Duodenal mucosa (tissue), 2 donors: ENCODE measurements around the gene SEL1L3.

Source experiments
- H3K27ac ChIP-seq: one replicate; pipeline ENCODE4 v1.7.0; 2013; ENCODE audit warnings: low read depth, low read length
- H3K27me3 ChIP-seq, 2 donors: one replicate each; pipeline ENCODE4 v1.7.0; 2013; ENCODE audit warnings: low read length in 2 of 2, control low read depth in 1 of 2; ENCODE audit not compliant: insufficient read depth in 2 of 2, control insufficient read depth in 1 of 2
- H3K36me3 ChIP-seq, 2 donors: one replicate each; pipeline ENCODE4 v1.7.0; 2013; ENCODE audit warnings: low read length in 2 of 2, control low read depth in 1 of 2; ENCODE audit not compliant: insufficient read depth in 2 of 2, control insufficient read depth in 1 of 2
- H3K4me1 ChIP-seq, 2 donors: one replicate each; pipeline ENCODE4 v1.7.0; 2013; ENCODE audit warnings: low read length in 2 of 2, control low read depth in 1 of 2; ENCODE audit not compliant: insufficient read depth in 2 of 2, control insufficient read depth in 1 of 2
- H3K4me3 ChIP-seq, 2 donors: one replicate each; pipeline ENCODE4 v1.7.0; 2013; ENCODE audit warnings: low read length in 2 of 2, low read depth in 1 of 2
- H3K9ac ChIP-seq, 2 donors: one replicate each; pipeline ENCODE4 v1.7.0; 2013; ENCODE audit warnings: low read length in 2 of 2, low read depth in 1 of 2
- H3K9me3 ChIP-seq, 2 donors: one replicate each; pipeline ENCODE4 v1.7.0; 2013; ENCODE audit warnings: low read length in 2 of 2, control low read depth in 1 of 2; ENCODE audit not compliant: control insufficient read depth in 1 of 2

The SEL1L3 gene

DNA sequence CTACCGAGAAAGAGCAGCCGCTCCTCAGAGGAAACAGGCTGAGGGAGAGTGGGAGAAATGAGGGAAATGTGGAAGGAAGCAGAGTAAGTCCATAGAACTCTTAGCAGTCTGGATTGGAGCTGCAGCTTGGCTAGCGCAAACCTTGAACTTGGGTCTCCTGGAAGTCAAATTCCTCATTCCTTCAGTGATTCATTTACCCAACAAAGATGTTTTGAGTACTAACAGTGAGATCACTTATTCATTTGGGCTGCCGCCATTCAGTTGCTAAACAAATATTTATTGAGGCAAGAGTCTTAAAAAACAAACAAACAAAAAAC, 51.5 kb downstream of the SEL1L3 start:
- Histone ChIP-seq H3K27ac (no peak overlapping the region), H3K36me3 (peaks cover 28 to 68% of the 10 kb centered on the region in 2 donors), H3K27me3 (no peaks in the 10 kb centered on the region), H3K4me1 (no peaks in the 10 kb centered on the region), H3K4me3 (no peak overlapping the region), H3K9me3 (no peaks in the 10 kb centered on the region), H3K9ac (no peak overlapping the region)

GRCh38 chr4:25810461-25811373, 52.1 kb downstream of the SEL1L3 start:
- Histone ChIP-seq H3K27me3 (no peaks in the 10 kb centered on the region), H3K4me3 (no peak overlapping the region), H3K9me3 (no peaks in the 10 kb centered on the region), H3K9ac (no peak overlapping the region), H3K4me1 (no peaks in the 10 kb centered on the region), H3K36me3 (peaks cover 30 to 66% of the 10 kb centered on the region in 2 donors), H3K27ac (no peak overlapping the region)

DNA sequence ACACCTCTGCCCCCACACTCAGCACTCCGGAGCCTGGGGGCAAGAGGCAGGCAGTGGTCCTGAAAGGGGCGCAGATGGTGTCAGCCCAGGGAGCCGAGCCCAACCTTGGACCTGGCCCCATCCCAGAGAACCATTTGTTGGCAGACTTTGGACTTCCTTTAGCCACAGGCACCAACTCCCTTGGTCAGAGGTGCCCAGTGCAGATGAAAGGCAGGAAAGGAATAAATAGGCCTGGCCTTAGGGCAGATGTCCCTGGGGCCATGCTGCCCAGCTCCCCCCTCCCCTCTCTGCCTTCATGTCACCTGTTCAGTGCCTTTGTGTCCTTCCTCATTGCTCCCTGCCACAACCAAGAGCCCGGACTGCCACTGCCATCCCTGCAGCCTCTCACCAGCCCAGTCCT, 52.8 kb downstream of the SEL1L3 start:
- Histone ChIP-seq H3K36me3 (peaks cover 30 to 69% of the 10 kb centered on the region in 2 donors), H3K4me3 (no peak overlapping the region), H3K27me3 (no peaks in the 10 kb centered on the region), H3K4me1 (no peaks in the 10 kb centered on the region), H3K9me3 (no peaks in the 10 kb centered on the region), H3K27ac (no peak overlapping the region), H3K9ac (no peak overlapping the region)

- no peaks in the 10 kb centered on the region for H3K4me1 ChIP-seq
- H3K9ac ChIP-seq, result no peak overlapping the region
- no peak overlapping the region for H3K4me3 ChIP-seq
- H3K27ac ChIP-seq, result no peak overlapping the region
- no peaks in the 10 kb centered on the region for H3K27me3 ChIP-seq
- H3K9me3 ChIP-seq, result no peaks in the 10 kb centered on the region
- H3K36me3 ChIP-seq, result peaks cover 44 to 77% of the 10 kb centered on the region in 2 donors
Observed at GRCh38 chr4:25807102-25807728, 55.6 kb downstream of the SEL1L3 start.

DNA sequence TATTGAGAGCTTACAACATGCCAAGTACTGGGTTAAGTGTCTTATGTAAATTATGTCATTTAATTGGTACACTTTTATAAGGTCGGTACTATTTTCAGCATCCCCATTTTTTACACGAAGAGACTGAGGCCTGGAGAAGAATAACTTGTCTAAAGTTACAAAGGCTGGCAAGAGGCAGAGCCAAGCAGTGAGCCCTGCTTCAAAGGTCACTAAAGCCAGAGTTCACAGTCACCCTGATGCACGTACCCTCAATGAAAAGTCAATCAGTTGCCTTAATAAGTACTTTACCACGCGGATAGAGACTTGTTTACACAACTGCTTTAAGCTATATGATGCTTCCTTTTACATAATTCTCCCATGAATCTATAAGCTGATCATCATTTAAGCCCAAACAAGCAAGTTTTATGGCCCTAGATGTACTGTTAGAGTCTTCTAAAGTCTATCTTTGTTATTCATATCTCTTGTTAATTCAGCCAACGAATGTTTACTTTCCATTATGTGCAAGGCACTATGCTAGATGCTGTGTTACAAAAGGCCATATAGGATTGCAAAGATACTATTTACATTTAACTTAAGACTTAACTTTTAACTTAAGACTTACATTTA, 57.4 kb downstream of the SEL1L3 start:
- Histone ChIP-seq H3K36me3 (peaks cover 35 to 75% of the 10 kb centered on the region in 2 donors), H3K9me3 (no peaks in the 10 kb centered on the region), H3K4me3 (no peak overlapping the region), H3K27ac (no peak overlapping the region), H3K27me3 (no peaks in the 10 kb centered on the region), H3K9ac (no peak overlapping the region), H3K4me1 (no peaks in the 10 kb centered on the region)

DNA sequence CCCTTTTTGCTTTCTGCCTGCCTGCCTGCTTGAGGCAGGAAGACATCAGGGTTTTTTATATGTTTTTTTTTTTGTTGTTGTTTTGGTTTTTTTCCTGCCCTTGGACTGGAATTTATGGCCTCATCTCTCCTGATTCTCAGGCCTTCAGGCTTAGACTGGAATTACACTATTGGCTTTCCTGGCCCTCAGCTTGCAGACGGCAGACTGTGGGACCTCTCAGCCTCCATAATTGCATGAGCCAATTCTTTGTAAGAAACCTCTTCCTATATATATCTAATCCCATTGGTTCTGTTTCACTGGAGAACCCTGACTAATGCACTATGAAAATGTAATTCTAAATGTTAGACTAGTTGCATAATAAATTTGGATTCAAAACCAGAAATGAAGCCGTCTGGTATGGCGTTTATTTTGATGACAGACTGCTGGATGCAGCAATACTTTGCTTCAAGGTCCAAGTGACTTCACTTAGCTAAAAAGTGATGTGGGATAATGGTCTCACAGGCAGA, 59.0 kb downstream of the SEL1L3 start:
- H3K4me3 ChIP-seq, result no peak overlapping the region
- no peaks in the 10 kb centered on the region for H3K27me3 ChIP-seq
- no peaks in the 10 kb centered on the region for H3K4me1 ChIP-seq
- H3K9ac ChIP-seq, result no peak overlapping the region
- peaks cover 44 to 77% of the 10 kb centered on the region in 2 donors for H3K36me3 ChIP-seq
- no peak overlapping the region for H3K27ac ChIP-seq
- H3K9me3 ChIP-seq, result no peaks in the 10 kb centered on the region

DNA sequence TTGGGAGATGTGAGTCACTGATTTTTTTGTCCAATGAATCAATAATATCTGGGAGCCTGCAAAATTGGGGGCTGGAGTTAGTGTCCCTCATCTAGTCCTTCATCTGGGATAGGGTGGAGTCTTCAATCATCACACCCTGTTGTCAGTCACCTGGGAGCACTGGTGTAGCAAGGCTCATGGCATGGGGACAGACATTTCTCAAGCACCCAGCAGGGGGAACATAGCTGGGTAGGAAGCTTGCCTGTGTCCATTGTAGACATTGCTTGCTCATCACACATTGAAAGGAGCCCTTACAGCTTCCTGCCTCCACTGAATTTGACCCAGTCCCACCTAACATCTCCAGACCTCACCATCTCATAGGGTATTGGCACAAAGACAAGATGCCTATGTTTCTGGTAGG, 61.2 kb downstream of the SEL1L3 start:
- Histone ChIP-seq H3K4me3 (no peak overlapping the region), H3K9ac (no peak overlapping the region), H3K9me3 (no peaks in the 10 kb centered on the region), H3K36me3 (peaks cover 48 to 79% of the 10 kb centered on the region in 2 donors), H3K4me1 (no peaks in the 10 kb centered on the region), H3K27me3 (no peaks in the 10 kb centered on the region), H3K27ac (no peak overlapping the region)

GRCh38 chr4:25800245-25800644, 62.5 kb downstream of the SEL1L3 start:
- no peak overlapping the region for H3K27ac ChIP-seq
- H3K4me1 ChIP-seq, result no peaks in the 10 kb centered on the region
- no peaks in the 10 kb centered on the region for H3K9me3 ChIP-seq
- H3K27me3 ChIP-seq, result no peaks in the 10 kb centered on the region
- no peak overlapping the region for H3K9ac ChIP-seq
- peaks cover 47 to 77% of the 10 kb centered on the region in 2 donors for H3K36me3 ChIP-seq
- H3K4me3 ChIP-seq, result no peak overlapping the region

DNA sequence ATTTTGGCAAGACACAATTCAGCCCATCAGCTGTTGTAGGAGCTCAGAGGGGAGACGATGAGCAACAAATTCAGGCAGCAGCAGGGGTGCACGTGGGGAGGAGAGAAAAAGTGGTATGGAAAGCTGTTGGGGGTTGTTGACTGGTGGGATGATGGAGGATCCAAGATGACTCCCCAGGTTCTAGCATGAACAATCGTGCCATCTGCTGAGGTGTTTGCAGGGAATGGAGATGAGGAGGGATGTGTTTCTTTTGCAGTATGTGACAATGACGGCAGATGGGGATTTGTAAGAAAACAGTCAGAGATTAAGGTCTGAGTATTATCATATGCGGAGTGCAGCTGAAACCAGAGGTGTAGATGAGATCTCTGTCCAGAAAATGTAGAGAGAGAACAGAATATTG, 63.3 kb downstream of the SEL1L3 start:
- no peaks in the 10 kb centered on the region for H3K27me3 ChIP-seq
- H3K9ac ChIP-seq, result no peak overlapping the region
- H3K4me3 ChIP-seq, result no peak overlapping the region
- no peaks in the 10 kb centered on the region for H3K9me3 ChIP-seq
- H3K4me1 ChIP-seq, result no peaks in the 10 kb centered on the region
- H3K36me3 ChIP-seq, result peaks cover 43 to 74% of the 10 kb centered on the region in 2 donors
- H3K27ac ChIP-seq, result no peak overlapping the region

DNA sequence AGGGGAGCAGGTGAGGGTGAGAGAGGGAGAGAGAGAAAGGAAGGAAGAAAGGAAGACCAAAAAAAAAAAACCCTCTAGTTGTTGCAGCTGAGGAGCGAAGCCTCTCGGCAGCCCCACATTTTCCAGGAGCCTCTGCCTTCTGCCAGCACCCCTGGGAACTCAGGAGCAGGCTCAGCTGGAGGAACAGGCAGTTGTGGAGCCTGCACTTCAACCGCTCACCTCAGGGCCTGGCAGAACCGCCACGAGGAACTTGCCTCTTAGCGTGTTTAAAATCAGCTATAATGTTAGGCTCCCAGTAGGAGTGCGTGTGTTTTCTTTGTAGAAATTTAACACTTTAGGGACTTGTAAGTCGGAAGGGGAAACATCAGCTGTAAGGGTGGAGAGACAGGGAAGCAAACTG, 65.7 kb downstream of the SEL1L3 start:
- H3K27me3 ChIP-seq, result no peaks in the 10 kb centered on the region
- no peaks in the 10 kb centered on the region for H3K4me1 ChIP-seq
- H3K9ac ChIP-seq, result no peak overlapping the region
- H3K4me3 ChIP-seq, result no peak overlapping the region
- H3K36me3 ChIP-seq, result peaks cover 31 to 64% of the 10 kb centered on the region in 2 donors
- no peaks in the 10 kb centered on the region for H3K9me3 ChIP-seq
- no peak overlapping the region for H3K27ac ChIP-seq
